H1 (cell line): ENCODE measurements around the gene GPC2. TPM values are rescaled to one million over a fixed set of nuclear protein-coding genes. Genes with fewer than 3 reads are reported as not detected.

Experiments used
- CBX5 ChIP-seq: fragments of 300-800, 300-1000 bp; sonication (generic); IDR thresholded peaks from 2 replicates; pipeline ENCODE4 v1.7.1; 2016; ENCODE audit warnings: antibody characterized with exemption, low read length, low read depth
- CHD1 ChIP-seq: IDR thresholded peaks from 2 replicates; pipeline ENCODE4 v1.6.1; 2012; ENCODE audit warnings: low read depth, low read length, improper control_type of control experiment
- GABPA ChIP-seq: IDR thresholded peaks from 2 replicates; pipeline ENCODE4 v1.6.1; 2011; ENCODE audit warnings: mild to moderate bottlenecking, low read length, moderate library complexity, borderline replicate concordance; ENCODE audit not compliant: insufficient read depth
- RXRA ChIP-seq: IDR thresholded peaks from 2 replicates; pipeline ENCODE4 v1.6.1; 2011; ENCODE audit warnings: low read depth, mild to moderate bottlenecking, low read length, moderate library complexity; ENCODE audit not compliant: insufficient read depth
- SAP30 ChIP-seq: fragments of 300-600 bp; sonication (generic); IDR thresholded peaks from 2 replicates; pipeline ENCODE4 v1.7.1; 2012; ENCODE audit warnings: low read length, moderate library complexity, mild to moderate bottlenecking, inconsistent platforms; ENCODE audit not compliant: insufficient read depth, insufficient replicate concordance
- SIN3A ChIP-seq, 2 experiments: IDR thresholded peaks in 1 of 2; conservative IDR thresholded peaks in 1 of 2; 2 replicates each; pipeline ENCODE4 v1.6.1; 2011 to 2012; ENCODE audit warnings: low read length in 2 of 2, improper control_type of control experiment in 1 of 2, low read depth in 1 of 2, mild to moderate bottlenecking in 1 of 2
- SP1 ChIP-seq: IDR thresholded peaks from 2 replicates; pipeline ENCODE4 v1.6.1; 2011; ENCODE audit warnings: low read depth, low read length
- TEAD4 ChIP-seq: IDR thresholded peaks from 2 replicates; pipeline ENCODE4 v1.6.1; 2012; ENCODE audit warnings: low read depth, low read length, inconsistent platforms, mixed read lengths
- polyA plus RNA-seq, 7 experiments: library from polyadenylated mRNA; depleted of rRNA in 3 of 7; stranded (reverse) in 5 of 7; unstranded in 2 of 7; fragments of >200 nt in 5 of 7; fragments of 200-250 nt in 2 of 7; gene quantifications; 1 replicate in 5 of 7; 2 replicates in 1 of 7; 4 replicates in 1 of 7; pipeline versions ENCODE4 v1.2.1 to v1.2.3, GENCODE V29; 2011 to 2013; ENCODE audit warnings: missing spikeins in 2 of 7, mixed read lengths in 2 of 7
- total RNA-seq: library from RNA; stranded (reverse); fragmentation: NEBNext Ultra II Directional; extraction: Animal tissue kit (Norgen Biotek cat#: 25700); gene quantifications from 2 replicates; pipeline ENCODE4 v1.2.1, GENCODE V29; 2021
- TF ChIP-seq, protein P1 (sequence below): fragments of 300-600 bp; sonication (generic); IDR thresholded peaks from 2 replicates; pipeline ENCODE4 v1.7.1; 2012; ENCODE audit warnings: low read length, moderate library complexity, mild to moderate bottlenecking, inconsistent platforms; ENCODE audit not compliant: insufficient replicate concordance

Gene GPC2
- total and polyA plus RNA-seq, 2 of the 8 experiments (the other 6 are each of a cell fraction or from before 2014, with no cell fraction given): 25.3 to 44.8 TPM

DNA sequence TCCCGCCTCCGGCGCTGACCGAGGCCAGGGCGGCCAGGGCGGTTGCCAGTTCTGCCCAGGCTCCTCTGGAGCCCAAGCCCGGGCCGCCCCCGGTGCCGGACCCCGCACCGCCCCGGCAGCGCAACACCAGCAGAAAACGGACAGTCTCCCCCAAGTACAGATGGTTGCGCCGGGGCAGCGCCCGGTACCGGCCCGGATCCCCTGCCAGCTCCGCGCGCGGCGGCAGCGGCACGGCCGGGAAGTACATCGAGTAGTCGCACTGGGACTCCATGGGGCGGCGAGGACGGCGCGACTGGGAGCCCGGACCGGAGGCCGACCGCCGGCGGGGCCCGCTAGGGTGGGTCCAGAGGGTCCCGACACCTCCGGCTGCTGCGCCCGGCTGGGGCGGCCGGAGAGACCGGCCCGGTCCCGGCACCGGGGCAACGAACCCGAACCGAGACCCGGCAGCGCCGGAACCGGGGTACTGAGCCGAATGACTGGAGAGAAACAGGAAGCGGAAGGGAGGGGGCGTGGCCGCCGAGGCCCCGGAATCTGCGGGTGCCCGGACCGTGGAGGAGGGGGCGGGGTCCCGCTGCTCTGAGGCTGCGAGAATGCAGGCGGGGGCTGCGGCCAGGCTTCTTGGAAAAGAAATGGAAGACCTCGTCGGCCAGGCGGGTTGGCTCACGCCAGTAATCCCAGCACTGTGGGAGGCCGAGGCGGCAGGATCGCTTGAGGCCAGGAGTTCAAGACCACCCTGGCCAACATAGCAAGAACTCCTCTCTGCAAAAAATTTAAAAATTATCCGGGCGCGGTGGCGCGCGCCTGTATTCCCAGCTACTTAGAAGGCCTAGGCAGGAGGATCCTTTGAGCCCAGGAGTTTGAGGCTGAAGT lies 18.7 kb downstream of the GPC2 start, which contains the start of gene TRAPPC14 (continued):
- TF ChIP-seq, protein P1, sequence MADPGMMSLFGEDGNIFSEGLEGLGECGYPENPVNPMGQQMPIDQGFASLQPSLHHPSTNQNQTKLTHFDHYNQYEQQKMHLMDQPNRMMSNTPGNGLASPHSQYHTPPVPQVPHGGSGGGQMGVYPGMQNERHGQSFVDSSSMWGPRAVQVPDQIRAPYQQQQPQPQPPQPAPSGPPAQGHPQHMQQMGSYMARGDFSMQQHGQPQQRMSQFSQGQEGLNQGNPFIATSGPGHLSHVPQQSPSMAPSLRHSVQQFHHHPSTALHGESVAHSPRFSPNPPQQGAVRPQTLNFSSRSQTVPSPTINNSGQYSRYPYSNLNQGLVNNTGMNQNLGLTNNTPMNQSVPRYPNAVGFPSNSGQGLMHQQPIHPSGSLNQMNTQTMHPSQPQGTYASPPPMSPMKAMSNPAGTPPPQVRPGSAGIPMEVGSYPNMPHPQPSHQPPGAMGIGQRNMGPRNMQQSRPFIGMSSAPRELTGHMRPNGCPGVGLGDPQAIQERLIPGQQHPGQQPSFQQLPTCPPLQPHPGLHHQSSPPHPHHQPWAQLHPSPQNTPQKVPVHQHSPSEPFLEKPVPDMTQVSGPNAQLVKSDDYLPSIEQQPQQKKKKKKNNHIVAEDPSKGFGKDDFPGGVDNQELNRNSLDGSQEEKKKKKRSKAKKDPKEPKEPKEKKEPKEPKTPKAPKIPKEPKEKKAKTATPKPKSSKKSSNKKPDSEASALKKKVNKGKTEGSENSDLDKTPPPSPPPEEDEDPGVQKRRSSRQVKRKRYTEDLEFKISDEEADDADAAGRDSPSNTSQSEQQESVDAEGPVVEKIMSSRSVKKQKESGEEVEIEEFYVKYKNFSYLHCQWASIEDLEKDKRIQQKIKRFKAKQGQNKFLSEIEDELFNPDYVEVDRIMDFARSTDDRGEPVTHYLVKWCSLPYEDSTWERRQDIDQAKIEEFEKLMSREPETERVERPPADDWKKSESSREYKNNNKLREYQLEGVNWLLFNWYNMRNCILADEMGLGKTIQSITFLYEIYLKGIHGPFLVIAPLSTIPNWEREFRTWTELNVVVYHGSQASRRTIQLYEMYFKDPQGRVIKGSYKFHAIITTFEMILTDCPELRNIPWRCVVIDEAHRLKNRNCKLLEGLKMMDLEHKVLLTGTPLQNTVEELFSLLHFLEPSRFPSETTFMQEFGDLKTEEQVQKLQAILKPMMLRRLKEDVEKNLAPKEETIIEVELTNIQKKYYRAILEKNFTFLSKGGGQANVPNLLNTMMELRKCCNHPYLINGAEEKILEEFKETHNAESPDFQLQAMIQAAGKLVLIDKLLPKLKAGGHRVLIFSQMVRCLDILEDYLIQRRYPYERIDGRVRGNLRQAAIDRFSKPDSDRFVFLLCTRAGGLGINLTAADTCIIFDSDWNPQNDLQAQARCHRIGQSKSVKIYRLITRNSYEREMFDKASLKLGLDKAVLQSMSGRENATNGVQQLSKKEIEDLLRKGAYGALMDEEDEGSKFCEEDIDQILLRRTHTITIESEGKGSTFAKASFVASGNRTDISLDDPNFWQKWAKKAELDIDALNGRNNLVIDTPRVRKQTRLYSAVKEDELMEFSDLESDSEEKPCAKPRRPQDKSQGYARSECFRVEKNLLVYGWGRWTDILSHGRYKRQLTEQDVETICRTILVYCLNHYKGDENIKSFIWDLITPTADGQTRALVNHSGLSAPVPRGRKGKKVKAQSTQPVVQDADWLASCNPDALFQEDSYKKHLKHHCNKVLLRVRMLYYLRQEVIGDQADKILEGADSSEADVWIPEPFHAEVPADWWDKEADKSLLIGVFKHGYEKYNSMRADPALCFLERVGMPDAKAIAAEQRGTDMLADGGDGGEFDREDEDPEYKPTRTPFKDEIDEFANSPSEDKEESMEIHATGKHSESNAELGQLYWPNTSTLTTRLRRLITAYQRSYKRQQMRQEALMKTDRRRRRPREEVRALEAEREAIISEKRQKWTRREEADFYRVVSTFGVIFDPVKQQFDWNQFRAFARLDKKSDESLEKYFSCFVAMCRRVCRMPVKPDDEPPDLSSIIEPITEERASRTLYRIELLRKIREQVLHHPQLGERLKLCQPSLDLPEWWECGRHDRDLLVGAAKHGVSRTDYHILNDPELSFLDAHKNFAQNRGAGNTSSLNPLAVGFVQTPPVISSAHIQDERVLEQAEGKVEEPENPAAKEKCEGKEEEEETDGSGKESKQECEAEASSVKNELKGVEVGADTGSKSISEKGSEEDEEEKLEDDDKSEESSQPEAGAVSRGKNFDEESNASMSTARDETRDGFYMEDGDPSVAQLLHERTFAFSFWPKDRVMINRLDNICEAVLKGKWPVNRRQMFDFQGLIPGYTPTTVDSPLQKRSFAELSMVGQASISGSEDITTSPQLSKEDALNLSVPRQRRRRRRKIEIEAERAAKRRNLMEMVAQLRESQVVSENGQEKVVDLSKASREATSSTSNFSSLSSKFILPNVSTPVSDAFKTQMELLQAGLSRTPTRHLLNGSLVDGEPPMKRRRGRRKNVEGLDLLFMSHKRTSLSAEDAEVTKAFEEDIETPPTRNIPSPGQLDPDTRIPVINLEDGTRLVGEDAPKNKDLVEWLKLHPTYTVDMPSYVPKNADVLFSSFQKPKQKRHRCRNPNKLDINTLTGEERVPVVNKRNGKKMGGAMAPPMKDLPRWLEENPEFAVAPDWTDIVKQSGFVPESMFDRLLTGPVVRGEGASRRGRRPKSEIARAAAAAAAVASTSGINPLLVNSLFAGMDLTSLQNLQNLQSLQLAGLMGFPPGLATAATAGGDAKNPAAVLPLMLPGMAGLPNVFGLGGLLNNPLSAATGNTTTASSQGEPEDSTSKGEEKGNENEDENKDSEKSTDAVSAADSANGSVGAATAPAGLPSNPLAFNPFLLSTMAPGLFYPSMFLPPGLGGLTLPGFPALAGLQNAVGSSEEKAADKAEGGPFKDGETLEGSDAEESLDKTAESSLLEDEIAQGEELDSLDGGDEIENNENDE: no peak
- TF ChIP-seq CHD1 (no peak), GABPA (peak; percentile 70; the same call in 1 of the 2 replicates), SIN3A (conservative IDR thresholded peaks at IDR 0.05 in 1 of 2, IDR thresholded peaks at IDR 0.05 in 1 of 2; ENCODE audit: low read depth in 1 of 2, low read length in 2 of 2) (peak in 1 of 2 experiments; percentile 27; a peak in 1 of 4 replicates), SAP30 (no peak), TEAD4 (peak; percentile 83), CBX5 (no peak), RXRA (no peak), SP1 (peak; percentile 28; the same call in 1 of the 2 replicates)
